HG02571 (cell line): ENCODE data around the gene RAD9A.
A peak's percentile ranks its signal among the peaks of the same experiment; 100 is the strongest.
"Not testable (repeated sequence)": the region's sequence is repeated elsewhere in the genome, so short reads cannot be mapped to it uniquely, and the experiment has no call there.

Experiments used
- ATAC-seq: cut with Tn5 transposase; IDR thresholded peaks from one replicate; pipeline ENCODE4 v1.9.1; 2021; ENCODE audit warnings: mild to moderate bottlenecking, moderate library complexity; ENCODE audit not compliant: unreplicated experiment

The RAD9A gene

DNA sequence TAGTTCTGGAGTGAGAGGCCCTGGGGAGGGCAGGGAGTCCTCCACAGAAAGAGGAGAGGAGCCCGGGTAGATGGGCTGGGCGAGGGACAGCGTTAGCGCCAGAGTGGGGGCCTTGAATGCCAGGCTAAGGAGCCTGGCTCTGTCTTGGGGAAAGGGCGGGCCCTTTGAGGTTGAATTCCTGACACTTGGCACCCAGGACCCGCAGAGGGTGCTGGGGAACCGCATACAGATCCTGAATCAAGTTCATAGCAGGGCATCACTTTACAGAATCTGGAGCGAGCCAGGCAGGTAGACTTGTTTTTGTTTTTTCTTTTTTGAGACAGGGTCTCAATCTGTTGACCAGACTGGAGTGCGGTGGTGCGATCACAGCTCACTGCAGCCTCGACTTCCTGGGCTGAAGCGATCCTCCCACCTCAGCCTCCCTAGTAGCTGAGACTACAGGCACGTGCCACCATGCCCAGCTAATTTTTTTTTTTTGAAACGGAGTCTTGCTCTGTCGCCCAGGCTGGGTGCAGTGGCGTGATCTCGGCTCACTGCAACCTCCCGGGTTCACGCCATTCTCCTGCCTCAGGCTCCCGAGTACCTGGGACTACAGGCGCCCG is 29.7 kb downstream of the RAD9A start:
- no peak for ATAC-seq

DNA sequence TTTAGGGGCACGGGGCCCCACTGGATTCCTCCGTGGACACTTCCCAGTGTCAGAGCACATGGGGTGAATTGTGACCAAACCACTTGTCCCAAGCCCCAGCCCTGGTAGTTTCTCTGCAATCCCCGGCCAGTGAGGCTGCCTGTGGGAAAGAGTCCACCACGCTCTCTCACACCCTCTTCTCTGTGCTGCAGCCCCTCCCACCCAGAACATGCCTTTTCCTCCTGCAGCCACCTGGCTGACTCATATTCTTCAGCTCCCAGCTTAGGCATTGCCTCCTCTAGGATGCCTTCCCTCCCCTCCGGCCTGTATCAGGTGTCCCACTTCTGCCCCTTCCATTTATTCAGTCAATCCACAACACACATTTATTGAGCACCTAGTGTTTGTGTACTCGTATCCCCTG is 31.1 kb downstream of the RAD9A start:
- ATAC-seq, result no peak

- no peak for ATAC-seq
Measured at GRCh38 chr11:67423466-67423865, 31.7 kb downstream of the RAD9A start.

DNA sequence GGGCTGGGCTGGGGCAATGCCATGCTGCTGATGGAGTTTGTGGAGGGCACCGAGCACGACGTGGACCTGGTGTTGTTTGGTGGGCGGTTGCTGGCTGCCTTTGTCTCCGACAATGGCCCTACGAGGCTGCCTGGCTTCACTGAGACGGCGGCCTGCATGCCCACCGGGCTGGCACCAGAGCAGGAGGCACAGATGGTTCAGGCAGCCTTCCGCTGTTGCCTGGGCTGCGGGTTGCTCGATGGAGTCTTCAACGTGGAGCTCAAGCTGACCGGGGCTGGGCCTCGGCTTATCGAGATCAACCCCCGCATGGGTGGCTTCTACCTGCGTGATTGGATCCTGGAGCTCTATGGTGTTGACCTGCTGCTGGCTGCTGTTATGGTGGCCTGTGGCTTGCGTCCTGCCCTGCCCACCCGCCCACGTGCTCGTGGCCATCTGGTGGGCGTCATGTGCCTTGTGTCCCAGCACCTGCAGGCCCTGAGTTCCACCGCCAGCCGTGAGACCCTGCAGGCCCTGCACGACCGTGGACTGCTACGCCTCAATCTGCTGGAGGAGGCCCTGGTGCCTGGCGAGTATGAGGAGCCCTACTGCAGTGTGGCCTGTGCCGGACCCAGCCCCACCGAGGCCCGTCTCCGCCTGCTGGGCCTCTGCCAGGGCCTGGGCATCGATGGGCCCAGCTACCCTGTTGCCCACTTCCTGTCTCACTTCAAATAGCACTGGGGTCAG is 32.3 kb downstream of the RAD9A start:
- no peak for ATAC-seq

DNA sequence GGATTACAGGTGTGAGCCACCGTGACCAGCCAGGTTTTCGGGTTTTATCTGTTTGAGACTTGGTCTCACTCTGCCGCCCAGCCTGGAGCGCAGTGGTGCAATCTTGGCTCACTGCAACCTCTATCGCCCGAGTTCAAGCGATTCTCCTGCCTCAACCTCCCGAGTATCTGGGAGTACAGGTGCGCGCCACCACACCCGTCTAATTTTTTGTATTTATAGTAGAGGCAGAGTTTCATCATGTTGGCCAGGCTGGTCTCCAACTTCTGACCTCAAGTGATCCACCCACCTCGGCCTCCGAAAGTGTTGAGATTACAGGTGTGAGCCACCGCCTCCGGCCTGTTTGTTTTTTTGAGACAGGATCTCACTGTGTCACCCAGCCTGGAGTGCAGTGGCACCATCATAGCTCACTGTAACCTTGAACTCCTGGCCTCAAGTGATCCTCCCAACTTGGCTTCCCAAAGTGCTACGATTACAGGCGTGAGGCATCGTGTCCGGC is 35.6 kb downstream of the RAD9A start:
- ATAC-seq, result not testable (repeated sequence)

DNA sequence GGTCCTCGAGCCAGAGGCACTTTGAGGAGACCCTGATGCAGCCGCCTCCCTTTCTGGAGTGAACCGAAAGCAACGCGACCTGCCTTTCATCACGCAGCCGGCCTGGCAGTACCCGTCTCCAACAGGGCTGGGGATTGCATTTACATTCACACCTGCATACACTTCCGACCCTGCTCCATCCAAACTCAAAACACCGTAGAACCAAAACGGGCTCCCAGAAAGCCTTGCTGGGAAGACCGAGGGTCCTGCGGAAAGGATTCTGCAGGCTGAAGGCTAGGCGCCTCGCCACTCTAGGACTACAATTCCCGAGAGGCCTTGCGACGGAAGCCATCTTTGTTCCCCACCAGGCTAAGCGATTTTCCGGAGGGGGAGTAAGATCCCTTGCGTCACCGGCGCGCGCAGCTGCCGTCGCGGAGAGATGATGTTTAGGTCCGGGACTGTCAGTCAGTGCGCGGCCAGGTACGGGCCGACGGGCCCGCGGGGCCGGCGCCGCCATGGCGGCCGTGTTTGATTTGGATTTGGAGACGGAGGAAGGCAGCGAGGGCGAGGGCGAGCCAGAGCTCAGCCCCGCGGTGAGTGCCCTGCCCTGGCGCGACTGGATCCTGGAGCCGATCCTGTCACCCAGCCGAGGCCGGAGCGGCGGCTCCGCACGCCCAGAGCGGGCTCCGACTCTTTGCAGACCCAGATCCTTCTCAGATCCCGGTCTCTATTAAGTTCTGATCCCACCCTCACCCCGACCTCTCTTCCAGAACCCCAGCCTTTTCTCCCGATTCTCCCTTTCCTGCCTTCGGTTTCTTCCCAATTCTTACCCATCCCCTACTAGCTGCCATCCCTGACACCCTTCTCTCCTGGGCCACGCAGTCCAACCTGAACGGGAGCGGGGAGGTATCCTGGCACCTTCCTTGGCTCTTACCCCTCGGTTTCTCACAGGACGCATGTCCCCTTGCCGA is 36.5 kb downstream of the RAD9A start, which contains the start of gene RPS6KB2:
Gene RPS6KB2 (plus strand): TSS at position 443 of the 950 bp plus-strand sequence. CDS start 52 bp downstream, at position 495.
- peak; percentile 76 for ATAC-seq

DNA sequence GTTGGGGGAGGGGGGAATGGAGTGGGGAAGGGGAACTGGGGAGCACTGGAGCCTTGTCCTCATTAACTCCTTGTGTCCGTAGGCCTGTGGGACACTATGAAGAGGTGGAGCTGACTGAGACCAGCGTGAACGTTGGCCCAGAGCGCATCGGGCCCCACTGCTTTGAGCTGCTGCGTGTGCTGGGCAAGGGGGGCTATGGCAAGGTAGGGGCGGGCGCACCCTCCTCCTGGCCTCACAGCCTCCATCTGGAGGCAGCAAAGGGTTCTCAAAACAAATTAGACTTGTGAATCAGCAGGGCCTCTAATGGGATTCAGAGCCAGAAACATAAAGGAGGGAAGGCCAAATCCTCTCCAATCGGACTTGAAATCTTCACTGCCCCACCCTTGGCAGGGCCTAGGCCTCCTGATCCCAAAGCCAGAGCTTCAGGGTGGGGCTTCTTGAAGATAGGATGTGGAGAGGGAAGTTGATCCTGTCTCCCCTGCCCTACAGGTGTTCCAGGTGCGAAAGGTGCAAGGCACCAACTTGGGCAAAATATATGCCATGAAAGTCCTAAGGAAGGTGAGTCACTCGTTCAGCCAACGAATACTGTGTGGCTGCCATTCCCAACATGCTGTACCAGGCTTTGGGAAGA is 37.4 kb downstream of the RAD9A start:
- ATAC-seq, result no peak

- no peak for ATAC-seq
Measured at GRCh38 chr11:67429722-67430121, 37.9 kb downstream of the RAD9A start.

- ATAC-seq, result no peak
Measured at GRCh38 chr11:67431346-67432249, 39.8 kb downstream of the RAD9A start.

- ATAC-seq, result no peak
Measured at GRCh38 chr11:67432655-67433349, 41.0 kb downstream of the RAD9A start.

DNA sequence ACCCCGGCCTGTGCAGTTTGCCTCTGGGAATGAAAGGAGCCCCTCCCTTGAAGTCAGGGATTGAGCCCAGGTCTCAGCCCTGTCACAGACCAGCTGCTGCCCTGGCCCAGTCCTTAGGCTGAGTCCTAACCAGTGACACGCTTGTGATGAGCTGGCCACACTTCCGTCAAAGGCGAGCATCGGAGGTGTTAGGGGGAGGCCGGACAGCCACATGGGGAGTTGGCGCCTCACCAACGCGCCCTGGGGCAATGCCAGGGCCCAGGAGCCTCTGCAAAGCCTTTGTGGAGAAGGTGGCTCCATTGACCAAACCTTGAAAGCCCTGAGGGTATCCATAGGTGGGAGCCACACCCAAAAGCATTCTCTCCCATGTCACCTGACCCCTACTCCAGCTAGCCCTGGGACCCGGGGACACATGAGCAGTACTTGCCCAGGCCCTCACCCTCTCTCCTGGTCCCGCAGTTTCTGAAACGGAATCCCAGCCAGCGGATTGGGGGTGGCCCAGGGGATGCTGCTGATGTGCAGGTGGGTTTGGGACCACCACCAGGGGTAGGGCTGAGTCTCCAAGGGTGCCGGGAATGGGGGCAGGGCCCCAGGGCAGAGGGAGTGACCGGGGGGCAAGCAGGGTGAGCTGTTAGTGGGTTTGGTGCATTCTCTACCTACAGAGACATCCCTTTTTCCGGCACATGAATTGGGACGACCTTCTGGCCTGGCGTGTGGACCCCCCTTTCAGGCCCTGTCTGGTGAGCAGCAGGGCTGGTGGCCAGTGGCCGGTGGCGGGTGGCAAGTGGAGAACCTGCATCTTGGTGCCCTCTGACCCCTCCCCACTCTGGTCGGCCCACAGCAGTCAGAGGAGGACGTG is 42.0 kb downstream of the RAD9A start:
- no peak for ATAC-seq

- ATAC-seq, result no peak
Measured at GRCh38 chr11:67434395-67434881, 42.7 kb downstream of the RAD9A start.

- no peak for ATAC-seq
Measured at GRCh38 chr11:67435031-67435726, 43.4 kb downstream of the RAD9A start.

- no peak for ATAC-seq
Measured at GRCh38 chr11:67435727-67436458, 44.1 kb downstream of the RAD9A start.

DNA sequence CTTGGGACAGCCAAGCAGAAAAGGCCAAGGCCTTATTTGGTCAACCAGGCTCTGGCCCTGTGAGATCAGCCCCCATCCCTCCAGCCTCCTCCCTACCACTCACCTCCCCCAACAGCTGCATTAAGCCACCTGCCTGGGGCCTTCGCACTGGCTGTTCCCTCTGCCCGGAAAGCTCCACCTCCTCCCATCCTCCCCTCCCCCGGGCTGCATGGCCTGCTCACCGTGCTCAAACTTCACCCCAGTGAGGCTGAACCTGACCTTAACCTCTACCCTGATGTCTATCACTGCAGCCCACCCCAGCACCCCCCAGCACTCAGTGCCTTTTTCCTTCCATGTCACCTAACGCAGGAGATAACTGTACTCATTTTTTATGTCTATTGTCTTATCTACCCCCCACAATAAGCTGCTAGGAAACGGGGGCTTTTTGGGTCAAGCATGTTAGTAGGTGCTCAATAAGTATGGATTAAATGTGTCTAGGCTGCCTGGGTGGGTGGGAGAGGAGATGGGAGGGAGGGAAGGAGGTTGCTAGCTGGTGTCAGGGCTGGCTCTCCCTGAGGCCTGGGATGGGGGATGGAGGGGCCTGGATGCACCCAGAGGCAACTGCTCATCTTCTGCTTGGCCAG is 44.8 kb downstream of the RAD9A start:
- peak; percentile 35 for ATAC-seq

DNA sequence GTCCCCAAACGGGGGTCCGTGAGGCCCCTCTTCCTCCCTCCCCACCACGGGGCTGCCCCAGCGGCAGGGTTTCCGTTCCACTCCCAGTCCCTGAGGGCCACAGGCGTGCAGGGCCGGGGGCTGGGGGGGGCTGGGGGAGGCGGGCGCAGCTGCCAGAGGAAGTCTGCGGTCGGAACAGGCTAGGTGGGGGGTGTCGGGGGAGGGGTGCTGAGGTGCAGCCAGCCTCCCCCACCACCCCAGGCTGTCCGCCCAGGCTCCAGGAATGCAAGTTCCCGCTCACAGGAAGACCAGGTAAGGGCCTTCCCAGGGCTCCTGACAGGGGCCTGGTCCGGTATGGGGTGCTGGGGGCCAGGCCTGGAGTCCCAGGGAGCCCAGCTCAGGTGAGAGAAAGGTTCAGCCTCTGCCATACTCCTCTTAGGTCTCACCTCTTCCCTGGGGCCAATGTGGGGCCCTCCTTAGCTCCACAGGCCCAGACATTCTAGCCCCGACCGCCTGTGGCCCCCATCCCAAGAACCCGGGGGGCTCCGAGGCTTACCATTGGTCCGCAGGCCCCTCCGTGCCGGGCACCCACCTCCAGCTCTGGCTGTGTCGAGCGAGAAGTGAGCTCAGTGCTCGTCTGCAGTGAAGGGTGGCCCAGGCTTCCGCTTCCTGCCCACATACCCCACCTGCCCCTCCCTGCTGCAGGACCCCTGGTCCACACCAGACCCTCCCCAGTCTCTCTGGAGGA is 45.5 kb downstream of the RAD9A start, which contains the start of gene PTPRCAP:
Gene PTPRCAP (minus strand): TSS at position 601 of the 727 bp plus-strand sequence. CDS start 63 bp downstream, at position 538.
- no peak for ATAC-seq
